SIG-M5 treated with dmso at 0.1 percent for 504 hours (cell line): ENCODE results near the gene MMP10.

Experiments
- DNase-seq: peaks from one replicate; lab custom pipeline; 2025; ENCODE audit not compliant: unreplicated experiment; lab: John Stamatoyannopoulos, UW

MMP10 gene

GRCh38 chr11:102729849-102730815, 50.3 kb downstream of the MMP10 start:
- no peak for DNase-seq

- no peak for DNase-seq
Measured at GRCh38 chr11:102727890-102728289, 52.5 kb downstream of the MMP10 start.

GRCh38 chr11:102724904-102725500, 55.4 kb downstream of the MMP10 start, which contains the start of gene MMP8:
MMP8 (minus strand) TSS chr11:102724954; CDS start chr11:102724855, 99 bp downstream.
- no peak for DNase-seq

- peak; percentile 11 for DNase-seq
Measured at GRCh38 chr11:102722821-102723220, 57.6 kb downstream of the MMP10 start.
